Measurements from ENCODE around the gene PYCARD. TPM values are rescaled to one million over a fixed set of nuclear protein-coding genes. Genes with fewer than 3 reads are reported as not detected.
A peak's percentile ranks its signal among the peaks of the same experiment; 100 is the strongest.

The PYCARD gene
- total RNA-seq, 6 donors from 2014 or later: 44.0 to 103 (median 83.7) TPM

DNA sequence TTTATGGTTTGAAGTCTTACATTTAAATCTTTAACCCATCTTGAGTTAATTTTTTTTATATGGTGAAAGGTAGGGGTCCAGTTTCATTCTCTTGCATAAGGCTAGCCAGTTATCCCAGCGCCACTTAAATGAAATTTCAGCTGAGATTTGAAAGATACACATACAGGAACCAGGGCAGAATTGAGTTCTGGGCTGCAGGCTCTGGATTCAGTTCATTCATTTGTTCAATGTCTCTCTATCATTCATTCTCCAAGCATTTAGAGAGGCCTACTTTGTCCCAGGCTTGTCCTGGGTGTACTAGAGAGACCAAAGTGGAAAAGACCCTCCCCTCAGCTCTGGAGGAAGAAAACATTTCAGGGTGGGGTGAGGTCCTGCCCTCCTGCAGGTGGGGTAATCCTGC, 10.8 kb upstream of the PYCARD start:
- H3K27me3 ChIP-seq: peaks cover 0 to 23% (median 15%) of the 10 kb centered on the region in 4 donors
- TF ChIP-seq EP300 (IDR thresholded peaks at IDR 0.05) (no peak), POLR2AphosphoS5 (IDR thresholded peaks at IDR 0.05) (no peak), POLR2A (IDR thresholded peaks at IDR 0.05) (no peak)
- TF ChIP-seq, protein P1, sequence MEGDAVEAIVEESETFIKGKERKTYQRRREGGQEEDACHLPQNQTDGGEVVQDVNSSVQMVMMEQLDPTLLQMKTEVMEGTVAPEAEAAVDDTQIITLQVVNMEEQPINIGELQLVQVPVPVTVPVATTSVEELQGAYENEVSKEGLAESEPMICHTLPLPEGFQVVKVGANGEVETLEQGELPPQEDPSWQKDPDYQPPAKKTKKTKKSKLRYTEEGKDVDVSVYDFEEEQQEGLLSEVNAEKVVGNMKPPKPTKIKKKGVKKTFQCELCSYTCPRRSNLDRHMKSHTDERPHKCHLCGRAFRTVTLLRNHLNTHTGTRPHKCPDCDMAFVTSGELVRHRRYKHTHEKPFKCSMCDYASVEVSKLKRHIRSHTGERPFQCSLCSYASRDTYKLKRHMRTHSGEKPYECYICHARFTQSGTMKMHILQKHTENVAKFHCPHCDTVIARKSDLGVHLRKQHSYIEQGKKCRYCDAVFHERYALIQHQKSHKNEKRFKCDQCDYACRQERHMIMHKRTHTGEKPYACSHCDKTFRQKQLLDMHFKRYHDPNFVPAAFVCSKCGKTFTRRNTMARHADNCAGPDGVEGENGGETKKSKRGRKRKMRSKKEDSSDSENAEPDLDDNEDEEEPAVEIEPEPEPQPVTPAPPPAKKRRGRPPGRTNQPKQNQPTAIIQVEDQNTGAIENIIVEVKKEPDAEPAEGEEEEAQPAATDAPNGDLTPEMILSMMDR (IDR thresholded peaks at IDR 0.05): no peak
- H3K27ac ChIP-seq: no peak overlapping the region
- H3K4me1 ChIP-seq: peaks cover 26 to 29% (median 27%) of the 10 kb centered on the region in 4 donors
- no peak for ATAC-seq (ENCODE audit: low FRiP score in 2 of 2)
- no peaks in the 10 kb centered on the region for H3K36me3 ChIP-seq
- H3K4me3 ChIP-seq: no peak overlapping the region
- 100% methylated on average over 1 of the region's 1 CpG for WGBS, 2 donors
- no peaks in the 10 kb centered on the region for H3K9me3 ChIP-seq
- DNase-seq: no peak

DNA sequence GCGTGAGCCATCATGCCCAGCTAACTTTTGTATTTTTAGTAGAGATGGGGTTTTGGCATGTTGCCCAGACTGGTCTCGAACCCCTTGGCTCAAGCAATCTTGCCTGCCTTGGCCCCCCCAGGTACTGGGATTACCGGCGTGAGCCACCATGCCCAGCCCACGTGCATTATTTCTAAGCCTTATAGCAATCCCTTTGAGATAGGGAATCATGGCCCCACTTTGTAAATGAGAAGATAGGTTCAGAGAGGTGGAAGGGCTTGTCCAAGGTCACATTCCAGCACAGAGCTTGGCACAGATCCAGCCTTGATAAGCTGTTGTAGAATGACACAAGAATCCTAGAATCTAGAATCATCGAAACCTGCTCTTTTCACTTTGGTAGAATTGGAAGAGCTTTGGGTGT, 4.2 kb upstream of the PYCARD start:
- ATAC-seq (ENCODE audit: low FRiP score in 2 of 2): no peak
- 50 to 69% methylated on average over 3 to 6 of the region's 6 CpGs for WGBS, 2 donors
- Histone ChIP-seq H3K4me3 (no peak overlapping the region), H3K4me1 (peaks cover 2 to 15% (median 5%) of the 10 kb centered on the region in 4 donors), H3K36me3 (no peaks in the 10 kb centered on the region), H3K27ac (no peak overlapping the region), H3K27me3 (no peaks in the 10 kb centered on the region), H3K9me3 (no peaks in the 10 kb centered on the region)
- TF ChIP-seq EP300 (IDR thresholded peaks at IDR 0.05) (no peak), POLR2AphosphoS5 (IDR thresholded peaks at IDR 0.05) (no peak), POLR2A (IDR thresholded peaks at IDR 0.05) (no peak)
- TF ChIP-seq, protein P1 (IDR thresholded peaks at IDR 0.05): no peak
- no peak for DNase-seq

DNA sequence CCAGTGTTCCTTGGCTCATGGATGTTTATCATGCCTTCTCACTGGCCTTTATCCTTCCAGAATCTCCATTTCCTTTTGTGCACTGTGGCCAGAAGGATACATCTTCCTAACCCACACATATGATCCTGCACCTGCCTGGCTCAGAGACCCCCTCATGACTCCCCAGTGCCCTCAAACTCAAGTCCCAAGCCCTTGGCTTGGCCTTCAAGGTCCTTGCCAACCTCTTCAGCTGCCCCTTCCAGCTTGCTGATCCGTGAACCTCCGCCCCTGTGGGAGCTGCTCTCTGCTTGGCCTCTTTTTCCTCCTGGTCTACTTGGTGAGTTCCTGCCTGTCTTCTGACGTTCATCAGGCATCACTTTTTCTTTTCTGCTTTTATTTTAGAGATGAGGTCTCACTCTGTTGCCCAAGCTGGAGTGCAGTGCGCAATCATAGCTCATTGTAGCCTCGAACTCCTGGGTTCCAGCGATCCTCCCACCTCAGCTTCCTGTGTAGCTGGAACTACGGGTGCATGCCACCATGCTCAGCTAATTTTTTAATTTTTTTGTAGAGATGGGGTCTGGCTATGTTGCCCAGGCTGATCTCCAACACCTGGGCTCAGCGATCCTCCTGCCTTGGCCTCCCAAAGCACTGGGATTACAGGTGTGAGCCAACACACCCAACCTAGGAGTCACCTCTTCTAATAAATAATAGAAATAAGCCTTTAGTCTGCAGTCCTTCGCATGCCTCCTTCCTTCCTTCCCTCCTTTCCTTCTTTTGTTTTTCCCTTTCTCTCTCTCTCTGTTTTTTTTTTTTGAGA, 2.5 kb upstream of the PYCARD start:
- Histone ChIP-seq H3K4me3 (no peak overlapping the region), H3K9me3 (no peaks in the 10 kb centered on the region), H3K27ac (no peak overlapping the region), H3K27me3 (no peaks in the 10 kb centered on the region), H3K4me1 (peaks cover 10 to 30% (median 18%) of the 10 kb centered on the region in 4 donors), H3K36me3 (no peaks in the 10 kb centered on the region)
- TF ChIP-seq, protein P1 (IDR thresholded peaks at IDR 0.05): no peak
- TF ChIP-seq POLR2AphosphoS5 (IDR thresholded peaks at IDR 0.05) (no peak), EP300 (IDR thresholded peaks at IDR 0.05) (no peak), POLR2A (IDR thresholded peaks at IDR 0.05) (no peak)
- ATAC-seq (ENCODE audit: low FRiP score in 2 of 2) (no peak), DNase-seq (no peak)
- 79 to 88% methylated on average over 9 of the region's 9 CpGs for WGBS, 2 donors

DNA sequence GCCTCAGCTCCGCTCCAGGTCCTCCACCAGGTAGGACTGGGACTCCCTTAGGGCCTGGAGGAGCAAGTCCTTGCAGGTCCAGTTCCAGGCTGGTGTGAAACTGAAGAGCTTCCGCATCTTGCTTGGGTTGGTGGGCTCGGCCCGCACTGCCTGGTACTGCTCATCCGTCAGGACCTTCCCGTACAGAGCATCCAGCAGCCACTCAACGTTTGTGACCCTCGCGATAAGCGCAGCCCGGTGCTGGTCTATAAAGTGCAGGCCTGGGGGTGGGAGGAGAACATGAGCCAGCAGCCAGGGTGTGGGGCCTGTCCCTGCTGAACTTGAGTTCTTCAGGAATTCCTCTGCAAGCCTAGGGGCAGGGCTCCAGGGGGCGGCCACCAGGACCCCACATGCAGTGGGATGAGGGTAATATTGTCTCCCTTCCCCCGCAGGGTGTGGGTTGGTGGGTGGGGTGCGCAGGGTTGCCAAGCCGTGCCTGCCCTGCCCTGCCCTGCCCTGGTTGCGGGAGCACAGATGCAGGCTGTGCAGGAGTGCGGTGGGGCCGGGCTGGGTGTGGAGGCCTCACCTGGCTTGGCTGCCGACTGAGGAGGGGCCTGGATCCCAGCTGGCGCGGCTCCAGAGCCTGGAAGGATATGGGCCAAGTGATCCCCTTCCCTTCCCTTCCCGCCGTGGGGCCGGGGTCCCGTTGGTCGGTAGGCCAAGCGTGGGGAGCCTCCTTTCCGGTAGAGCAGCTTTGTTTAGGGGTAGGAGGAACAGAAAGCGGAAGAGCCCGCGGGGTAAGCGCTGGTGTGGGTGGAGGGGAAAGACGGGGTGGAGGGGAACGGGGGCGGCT, 762 bp downstream of the PYCARD start:
- no peak for TF ChIP-seq POLR2A (IDR thresholded peaks at IDR 0.05)
- TF ChIP-seq, protein P1 (IDR thresholded peaks at IDR 0.05): no peak
- TF ChIP-seq EP300 (IDR thresholded peaks at IDR 0.05): no peak
- peaks cover 0 to 13% (median 0%) of the 10 kb centered on the region in 4 donors for H3K36me3 ChIP-seq
- no peaks in the 10 kb centered on the region for H3K9me3 ChIP-seq
- H3K27me3 ChIP-seq: no peaks in the 10 kb centered on the region
- ATAC-seq (ENCODE audit: low FRiP score in 2 of 2): peak; percentile 80 to 81
- H3K4me1 ChIP-seq: peaks cover 10 to 32% (median 18%) of the 10 kb centered on the region in 4 donors
- 23% methylated on average over 8 to 29 of the region's 35 CpGs for WGBS, 2 donors
- H3K4me3 ChIP-seq: peak overlapping the region; percentile 66 to 97 (median 88)
- peak overlapping the region; percentile 73 to 90 (median 88) for H3K27ac ChIP-seq
- DNase-seq: peak; percentile 42 to 88
